ELF-1 (cell line): Measurements from ENCODE around the gene ENAH.
"Not testable (repeated sequence)": the region's sequence is repeated elsewhere in the genome, so short reads cannot be mapped to it uniquely, and the experiment has no call there.

ENCODE experiments used
- DNase-seq: peaks from one replicate; pipeline ENCODE4 v3.0.0-alpha.2; 2016; ENCODE audit warnings: low read depth, low spot score

The ENAH gene

DNA sequence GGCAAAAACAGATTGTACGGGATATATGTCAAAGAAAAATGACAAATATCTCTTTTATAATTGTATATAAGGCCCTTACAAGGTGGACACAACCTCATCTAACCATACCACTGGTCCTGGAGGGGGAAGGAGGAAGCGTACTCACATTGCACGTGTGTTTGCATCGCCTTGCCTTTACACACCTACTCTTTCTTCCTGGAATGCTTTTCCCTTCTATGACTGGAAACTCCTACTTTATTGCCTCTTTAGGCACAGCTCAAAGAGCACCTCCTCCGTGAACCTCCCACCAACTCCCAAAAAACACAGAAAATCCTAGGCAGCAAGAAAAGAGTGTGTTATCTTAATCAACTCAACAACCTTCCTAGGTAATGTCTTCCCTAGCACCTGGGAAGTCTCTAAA, 125.3 kb downstream of the ENAH start:
- DNase-seq: no peak

GRCh38 chr1:225526878-225527277, 126.0 kb downstream of the ENAH start:
- DNase-seq: no peak

GRCh38 chr1:225525377-225525776, 127.5 kb downstream of the ENAH start:
- no peak for DNase-seq

- no peak for DNase-seq
Observed at GRCh38 chr1:225524570-225524969, 128.4 kb downstream of the ENAH start.

GRCh38 chr1:225523263-225523950, 129.5 kb downstream of the ENAH start:
- no peak for DNase-seq

GRCh38 chr1:225522588-225523262, 130.2 kb downstream of the ENAH start:
- no peak for DNase-seq

- no peak for DNase-seq
Observed at GRCh38 chr1:225520587-225521227, 132.2 kb downstream of the ENAH start.

GRCh38 chr1:225519166-225519863, 133.6 kb downstream of the ENAH start:
- DNase-seq: peak; percentile 96

DNA sequence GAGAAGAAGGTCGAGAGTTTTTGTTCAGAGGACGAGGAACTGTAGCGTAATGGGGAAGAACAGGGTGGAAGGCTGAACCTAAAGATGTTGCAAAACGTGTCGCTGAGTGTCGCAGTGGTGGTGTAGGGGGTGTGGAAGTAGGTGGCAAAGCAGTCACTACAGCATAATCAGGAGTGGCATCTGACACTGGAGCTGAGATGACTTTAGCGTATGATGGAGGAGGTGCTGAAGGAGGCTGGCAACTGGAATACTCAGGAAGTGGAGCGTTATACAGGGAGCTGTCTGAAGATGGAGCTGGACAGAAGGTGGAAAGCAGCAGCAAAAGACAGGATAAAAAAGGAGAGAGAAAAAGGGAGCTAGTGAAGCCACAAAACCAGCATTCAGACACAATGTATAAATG, 135.2 kb downstream of the ENAH start:
- DNase-seq: peak; percentile 7

DNA sequence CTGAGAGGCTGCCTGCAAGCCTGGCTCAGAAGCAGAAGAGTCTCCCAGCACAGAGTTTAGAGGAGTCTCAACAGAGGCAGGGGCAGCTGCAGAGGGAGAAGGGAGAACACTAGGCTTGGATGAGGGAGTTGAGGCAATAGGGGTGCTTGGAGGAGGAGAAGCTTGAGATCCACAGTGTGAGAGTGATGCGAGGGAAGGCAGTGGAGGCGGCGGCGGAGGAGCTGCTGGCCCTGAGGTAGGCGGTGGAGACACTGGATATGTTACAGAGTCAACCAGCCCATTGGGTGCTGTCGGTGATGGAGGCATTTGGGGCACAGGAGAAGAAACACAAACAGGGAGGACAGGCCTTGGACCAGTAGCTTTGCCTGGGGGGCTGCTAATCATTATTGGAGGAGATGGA, 135.7 kb downstream of the ENAH start:
- DNase-seq: peak; percentile 8

DNA sequence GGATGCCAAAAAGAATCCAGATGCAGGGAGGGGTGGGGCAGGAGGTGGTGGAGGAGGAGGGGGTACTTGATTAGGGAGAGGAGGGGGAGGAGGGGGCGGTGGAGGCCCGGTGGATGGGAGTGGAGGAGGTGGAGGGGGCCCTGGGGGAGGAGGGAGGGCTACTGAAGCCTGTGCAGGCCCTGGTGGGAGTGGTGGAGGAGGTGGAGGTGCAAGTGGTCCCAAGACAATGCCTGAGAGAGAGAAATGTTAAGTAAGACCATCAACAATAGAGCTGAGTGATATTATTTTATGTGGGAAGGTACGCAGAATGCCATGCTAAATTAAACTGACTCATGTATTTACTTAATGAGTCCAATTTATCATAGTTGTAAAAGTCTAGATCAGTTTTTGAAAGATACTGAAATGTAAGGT, 138.2 kb downstream of the ENAH start:
- DNase-seq: no peak

- DNase-seq: not testable (repeated sequence)
Observed at GRCh38 chr1:225513576-225513975, 139.3 kb downstream of the ENAH start.

DNA sequence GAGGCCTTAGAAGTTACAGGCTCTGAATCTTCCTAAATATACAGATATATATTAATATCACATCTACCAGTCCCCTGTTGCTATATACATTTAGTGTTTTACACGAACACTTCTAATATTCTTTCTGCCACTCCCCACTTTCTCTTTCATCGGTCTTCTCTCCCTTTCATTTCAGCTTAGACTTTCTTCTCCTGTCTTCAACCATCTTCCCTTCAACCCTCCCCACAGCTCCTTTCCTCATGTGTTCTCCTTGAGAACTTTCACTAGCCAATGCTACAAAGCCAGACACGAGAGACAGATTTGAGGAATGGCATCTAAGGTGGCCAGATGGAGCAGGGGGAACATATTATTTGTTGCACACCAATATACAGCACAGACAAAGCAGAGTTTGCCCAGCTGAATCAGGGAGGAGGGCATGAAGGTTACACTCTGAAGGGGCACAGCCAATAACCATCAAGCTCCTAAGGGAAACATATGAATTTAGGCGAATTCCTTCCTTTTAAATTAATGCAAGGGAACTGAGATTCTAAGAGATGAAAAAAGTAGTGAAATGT, 141.0 kb downstream of the ENAH start:
- no peak for DNase-seq

- DNase-seq: not testable (repeated sequence)
Observed at GRCh38 chr1:225510740-225511139, 142.2 kb downstream of the ENAH start.

GRCh38 chr1:225509770-225510169, 143.2 kb downstream of the ENAH start:
- no peak for DNase-seq

DNA sequence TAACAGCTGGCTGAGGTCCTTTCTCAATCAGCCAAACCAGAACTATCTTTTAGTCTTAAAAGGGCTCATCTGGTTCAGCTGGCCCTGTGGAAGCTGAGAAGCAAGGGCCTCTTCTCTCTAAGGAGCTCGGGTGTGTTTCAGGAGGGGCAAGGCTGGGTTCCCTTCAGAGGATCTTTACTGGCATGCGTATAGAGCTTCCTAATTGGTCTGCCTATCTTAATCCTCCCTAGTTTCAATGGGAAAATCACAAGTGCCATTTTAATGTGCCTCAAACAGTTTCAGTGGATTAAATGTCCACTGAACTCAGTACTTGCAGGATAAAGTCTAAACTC, 143.6 kb downstream of the ENAH start:
- peak; percentile 18 for DNase-seq

DNA sequence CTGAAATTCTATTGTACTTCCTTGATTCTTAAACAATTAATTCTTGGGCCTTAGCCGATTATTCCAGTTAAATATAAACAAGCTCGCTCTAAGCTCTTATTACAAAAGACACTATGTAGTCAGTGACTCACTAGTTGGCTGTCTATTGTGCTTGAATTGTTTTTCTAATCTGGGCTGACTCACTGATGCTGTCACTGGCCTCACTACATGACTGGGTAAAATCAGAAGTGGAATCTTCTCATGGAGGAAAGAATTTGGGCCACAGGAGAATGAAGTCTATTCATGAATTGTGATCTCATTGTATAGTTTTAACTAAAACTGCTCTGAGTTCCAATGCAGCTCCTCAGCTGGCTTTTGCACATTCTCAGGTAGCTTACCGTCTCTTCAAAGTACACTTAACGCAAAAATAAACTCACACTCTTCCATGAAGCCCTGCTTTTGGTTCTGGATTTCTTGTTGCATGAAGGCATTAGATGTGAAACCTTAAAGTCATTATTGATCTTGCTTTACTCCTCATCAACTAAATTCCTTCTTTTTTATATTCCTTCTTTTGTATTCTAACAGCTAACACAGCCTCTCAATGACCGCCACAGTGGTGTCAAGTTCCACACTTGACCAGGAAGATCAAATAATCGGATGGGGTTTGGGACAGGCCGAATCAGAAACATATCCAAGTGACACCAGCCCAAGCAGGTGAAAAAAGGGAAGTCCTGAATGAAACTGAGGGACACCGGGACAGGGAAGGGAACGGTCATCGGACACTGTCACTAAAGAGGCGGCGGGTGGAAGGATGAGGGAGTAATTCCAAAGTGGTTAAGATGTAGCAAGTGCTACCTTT, 144.2 kb downstream of the ENAH start:
- peak; percentile 54 for DNase-seq

- no peak for DNase-seq
Observed at GRCh38 chr1:225506727-225507126, 146.2 kb downstream of the ENAH start.

GRCh38 chr1:225504776-225505175, 148.1 kb downstream of the ENAH start:
- DNase-seq: no peak

DNA sequence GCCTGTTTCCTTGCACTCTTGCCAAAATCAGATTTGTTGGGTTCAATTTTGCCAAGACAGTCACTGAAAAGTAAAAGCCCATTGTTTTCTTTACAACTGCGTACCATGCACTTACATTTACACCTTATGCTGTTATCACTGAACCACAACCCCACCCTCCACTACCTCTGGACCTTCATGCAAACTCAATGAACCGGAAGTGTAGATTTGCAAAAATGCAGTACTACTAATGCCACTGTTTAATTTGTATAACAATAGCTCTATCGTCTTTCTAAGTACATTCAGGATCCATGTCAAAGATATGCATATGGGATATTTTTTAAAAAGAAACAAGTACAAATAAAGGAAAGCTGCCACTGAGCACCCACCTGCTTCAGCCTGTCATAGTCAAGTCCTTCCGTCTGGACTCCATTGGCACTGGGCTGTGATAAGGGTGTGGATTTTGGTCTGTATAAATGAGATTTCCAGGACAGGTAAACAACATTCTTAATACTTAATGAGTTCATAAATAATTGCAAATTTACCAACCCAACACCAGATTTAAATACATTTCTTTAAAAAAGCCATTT, 152.2 kb downstream of the ENAH start:
- DNase-seq: no peak
